Stromal cell of bone marrow (primary cell): ENCODE measurements around the gene ARL4C.

Source experiments
- DNase-seq: peaks from one replicate; pipeline ENCODE4 v3.0.0-alpha.2; 2012; ENCODE audit warnings: low read depth

The ARL4C gene

GRCh38 chr2:234496835-234497593, at the start of gene ARL4C:
Gene ARL4C, minus strand, starts transcription at chr2:234497081. Its CDS starts 495 bp downstream, at chr2:234496586.
- peak; percentile 59 for DNase-seq

- peak; percentile 42 for DNase-seq
Observed at GRCh38 chr2:234544659-234545611, 48.1 kb upstream of the ARL4C start.

- DNase-seq, result no peak
Observed at GRCh38 chr2:234542742-234543141, 45.9 kb upstream of the ARL4C start.

- no peak for DNase-seq
Observed at GRCh38 chr2:234537929-234538328, 41.0 kb upstream of the ARL4C start.

GRCh38 chr2:234536178-234536965, 39.5 kb upstream of the ARL4C start:
- DNase-seq, result no peak

- DNase-seq, result no peak
Observed at GRCh38 chr2:234535464-234535863, 38.6 kb upstream of the ARL4C start.

GRCh38 chr2:234534515-234534914, 37.6 kb upstream of the ARL4C start:
- DNase-seq, result no peak

- DNase-seq, result no peak
Observed at GRCh38 chr2:234533626-234534025, 36.7 kb upstream of the ARL4C start.

- no peak for DNase-seq
Observed at GRCh38 chr2:234528410-234529148, 31.7 kb upstream of the ARL4C start.

GRCh38 chr2:234526711-234527110, 29.8 kb upstream of the ARL4C start:
- no peak for DNase-seq

GRCh38 chr2:234521536-234521935, 24.7 kb upstream of the ARL4C start:
- DNase-seq, result no peak

GRCh38 chr2:234518986-234519642, 22.2 kb upstream of the ARL4C start:
- DNase-seq, result no peak

- no peak for DNase-seq
Observed at GRCh38 chr2:234517971-234518370, 21.1 kb upstream of the ARL4C start.

- DNase-seq, result no peak
Observed at GRCh38 chr2:234514873-234515638, 18.2 kb upstream of the ARL4C start.

- DNase-seq, result no peak
Observed at GRCh38 chr2:234514099-234514498, 17.2 kb upstream of the ARL4C start.

- DNase-seq, result no peak
Observed at GRCh38 chr2:234512884-234513669, 16.2 kb upstream of the ARL4C start.

GRCh38 chr2:234502919-234503285, 6.0 kb upstream of the ARL4C start:
- DNase-seq, result peak; percentile 54

GRCh38 chr2:234502285-234502918, 5.5 kb upstream of the ARL4C start:
- peak; percentile 76 for DNase-seq
